GM12878 (cell line): ENCODE data around the gene SLC5A2.

Experiments used
- CBX5 ChIP-seq: sonication (generic); IDR thresholded peaks from 2 replicates; pipeline ENCODE4 v1.6.1; 2016; ENCODE audit warnings: low read depth, moderate library complexity, mild to moderate bottlenecking, inconsistent platforms
- POLR2A ChIP-seq: IDR thresholded peaks from 2 replicates; pipeline ENCODE4 v1.6.1; 2011; ENCODE audit warnings: low read depth, mild to moderate bottlenecking, low read length
- TF ChIP-seq, protein P1 (sequence below): IDR thresholded peaks from 2 replicates; pipeline ENCODE4 v1.6.1; 2011; ENCODE audit warnings: mild to moderate bottlenecking, low read depth, low read length, moderate library complexity; ENCODE audit not compliant: insufficient replicate concordance

DNA sequence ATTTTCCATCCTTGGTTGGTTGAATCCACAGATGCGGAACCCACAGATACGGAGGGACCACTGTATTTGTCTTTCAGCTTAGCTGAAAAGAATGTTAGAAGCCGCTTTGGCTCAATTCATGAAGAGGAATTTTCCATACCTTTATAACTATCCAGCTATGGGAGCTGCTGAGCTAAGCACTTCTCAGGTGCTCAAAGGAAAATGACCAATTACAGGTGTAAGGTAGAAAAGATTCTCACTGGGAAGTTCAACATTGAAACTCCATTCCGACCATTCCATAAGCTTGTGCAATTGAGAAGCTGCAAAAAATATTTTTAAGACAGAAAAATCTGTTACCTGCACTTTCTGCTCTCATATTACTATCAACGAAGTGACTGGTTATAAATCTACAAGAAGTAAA is 47.5 kb downstream of the SLC5A2 start:
- TF ChIP-seq POLR2A (no peak), CBX5 (no peak)
- TF ChIP-seq, protein P1, sequence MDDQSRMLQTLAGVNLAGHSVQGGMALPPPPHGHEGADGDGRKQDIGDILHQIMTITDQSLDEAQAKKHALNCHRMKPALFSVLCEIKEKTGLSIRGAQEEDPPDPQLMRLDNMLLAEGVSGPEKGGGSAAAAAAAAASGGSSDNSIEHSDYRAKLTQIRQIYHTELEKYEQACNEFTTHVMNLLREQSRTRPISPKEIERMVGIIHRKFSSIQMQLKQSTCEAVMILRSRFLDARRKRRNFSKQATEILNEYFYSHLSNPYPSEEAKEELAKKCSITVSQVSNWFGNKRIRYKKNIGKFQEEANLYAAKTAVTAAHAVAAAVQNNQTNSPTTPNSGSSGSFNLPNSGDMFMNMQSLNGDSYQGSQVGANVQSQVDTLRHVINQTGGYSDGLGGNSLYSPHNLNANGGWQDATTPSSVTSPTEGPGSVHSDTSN: no peak
